Measurements from ENCODE around the gene HOMER1. TPM values are rescaled to one million over a fixed set of nuclear protein-coding genes. Genes with fewer than 3 reads are reported as not detected.

HOMER1 gene
- total RNA-seq, 1 experiment from 2014 or later: 9.1 TPM

GRCh38 chr5:79510638-79511037, 3.3 kb downstream of the HOMER1 start:
- no peaks in the 10 kb centered on the region for H3K36me3 ChIP-seq (ENCODE audit: low read depth, low read length)
- peaks cover 44% of the 10 kb centered on the region for H3K4me1 ChIP-seq (ENCODE audit: insufficient read depth, low read length)
- H3F3A ChIP-seq (ENCODE audit: low read length, unreplicated experiment): no peaks in the 10 kb centered on the region
- no peak overlapping the region for H2AFZ ChIP-seq (ENCODE audit: low read length)
- CTCF ChIA-PET: no interaction called here
- peaks cover 75% of the 10 kb centered on the region for H3K79me2 ChIP-seq (ENCODE audit: low read length)
- no peak overlapping the region; the same call in 1 of the 2 replicates for H3K9ac ChIP-seq (ENCODE audit: low read length)
- peak overlapping the region; percentile 98 for H3K4me2 ChIP-seq (ENCODE audit: low read length)
- H3K27me3 ChIP-seq (ENCODE audit: low read length): no peaks in the 10 kb centered on the region
- H4K20me1 ChIP-seq (ENCODE audit: low read length): peaks cover 11% of the 10 kb centered on the region; the same call in 1 of the 2 replicates
- TF ChIP-seq EZH2 (IDR thresholded peaks at IDR 0.05; ENCODE audit: low read length, unreplicated experiment) (no peak), CTCF (conservative IDR thresholded peaks at IDR 0.05; ENCODE audit: low read depth, low read length) (no peak), EZH2phosphoT487 (IDR thresholded peaks at IDR 0.05; ENCODE audit: borderline replicate concordance, low read length) (no peak)
- no TSS peak for BruUV-seq (replicated peaks)
- intact Hi-C loops (cut with micrococcal nuclease): loop anchor here (5.0 kb wide), 1 partner anchor 38 kb away; no protein-coding TSS in a partner anchor
- no peaks in the 10 kb centered on the region for H3K9me2 ChIP-seq (replicated peaks; ENCODE audit: low read length)
- H3K9me3 ChIP-seq (ENCODE audit: low read length): no peaks in the 10 kb centered on the region
- POLR2A ChIA-PET (ENCODE audit: unreplicated experiment): no interaction called here
- ATAC-seq (no peak), DNase-seq (no peak)
- no peak overlapping the region for H3K27ac ChIP-seq (ENCODE audit: low read length)
- H3K4me3 ChIP-seq (ENCODE audit: low read length): peak overlapping the region; percentile 91

GRCh38 chr5:79509244-79509885, 4.6 kb downstream of the HOMER1 start:
- peaks cover 11% of the 10 kb centered on the region; the same call in 1 of the 2 replicates for H4K20me1 ChIP-seq (ENCODE audit: low read length)
- H2AFZ ChIP-seq (ENCODE audit: low read length): no peak overlapping the region
- peaks cover 86% of the 10 kb centered on the region for H3K79me2 ChIP-seq (ENCODE audit: low read length)
- peaks cover 57% of the 10 kb centered on the region for H3K4me1 ChIP-seq (ENCODE audit: insufficient read depth, low read length)
- H3K9me2 ChIP-seq (replicated peaks; ENCODE audit: low read length): no peaks in the 10 kb centered on the region
- H3K9ac ChIP-seq (ENCODE audit: low read length): no peak overlapping the region
- H3K36me3 ChIP-seq (ENCODE audit: low read depth, low read length): no peaks in the 10 kb centered on the region
- ATAC-seq (no peak), DNase-seq (no peak)
- TF ChIP-seq CTCF (conservative IDR thresholded peaks at IDR 0.05; ENCODE audit: low read depth, low read length): no peak
- no peak overlapping the region for H3K27ac ChIP-seq (ENCODE audit: low read length)
- intact Hi-C loops (cut with micrococcal nuclease): loop anchor here (10.0 kb wide), 1 partner anchor 375 kb away; no protein-coding TSS in a partner anchor
- peak overlapping the region; percentile 98 for H3K4me2 ChIP-seq (ENCODE audit: low read length)
- no peaks in the 10 kb centered on the region for H3K27me3 ChIP-seq (ENCODE audit: low read length)
- no TSS peak for BruUV-seq (replicated peaks)
- no peak overlapping the region for H3K4me3 ChIP-seq (ENCODE audit: low read length)
- CTCF ChIA-PET: no interaction called here
- POLR2A ChIA-PET (ENCODE audit: unreplicated experiment): no interaction called here
- H3F3A ChIP-seq (ENCODE audit: low read length, unreplicated experiment): no peaks in the 10 kb centered on the region
- no peaks in the 10 kb centered on the region for H3K9me3 ChIP-seq (ENCODE audit: low read length)

GRCh38 chr5:79508794-79509193, 5.1 kb downstream of the HOMER1 start:
- POLR2A ChIA-PET (ENCODE audit: unreplicated experiment): no interaction called here
- no peaks in the 10 kb centered on the region for H3K9me3 ChIP-seq (ENCODE audit: low read length)
- BruUV-seq (replicated peaks): no TSS peak
- H3K4me1 ChIP-seq (ENCODE audit: insufficient read depth, low read length): peaks cover 60% of the 10 kb centered on the region
- H3K9ac ChIP-seq (ENCODE audit: low read length): no peak overlapping the region
- no peak overlapping the region for H3K27ac ChIP-seq (ENCODE audit: low read length)
- CTCF ChIA-PET: no interaction called here
- TF ChIP-seq EZH2 (IDR thresholded peaks at IDR 0.05; ENCODE audit: low read length, unreplicated experiment) (no peak), EZH2phosphoT487 (IDR thresholded peaks at IDR 0.05; ENCODE audit: borderline replicate concordance, low read length) (no peak), CTCF (conservative IDR thresholded peaks at IDR 0.05; ENCODE audit: low read depth, low read length) (no peak)
- no peak overlapping the region for H3K4me3 ChIP-seq (ENCODE audit: low read length)
- peaks cover 88% of the 10 kb centered on the region for H3K79me2 ChIP-seq (ENCODE audit: low read length)
- DNase-seq: no peak
- intact Hi-C loops (cut with micrococcal nuclease): loop anchor here (10.0 kb wide), 1 partner anchor 374 kb away; no protein-coding TSS in a partner anchor
- H3K4me2 ChIP-seq (ENCODE audit: low read length): peak overlapping the region; percentile 98
- no peaks in the 10 kb centered on the region for H3K36me3 ChIP-seq (ENCODE audit: low read depth, low read length)
- H3K9me2 ChIP-seq (replicated peaks; ENCODE audit: low read length): no peaks in the 10 kb centered on the region
- peaks cover 11% of the 10 kb centered on the region; the same call in 1 of the 2 replicates for H4K20me1 ChIP-seq (ENCODE audit: low read length)
- H3K27me3 ChIP-seq (ENCODE audit: low read length): no peaks in the 10 kb centered on the region
- no peak overlapping the region for H2AFZ ChIP-seq (ENCODE audit: low read length)
- ATAC-seq: no peak
- no peaks in the 10 kb centered on the region for H3F3A ChIP-seq (ENCODE audit: low read length, unreplicated experiment)
